Measurements from ENCODE around the gene GPC5.

The GPC5 gene

GRCh38 chr13:91946498-91947070, 548.2 kb downstream of the GPC5 start:
- no peak for DNase-seq (ENCODE audit: extremely low read depth in 1 of 2, low read depth in 1 of 2)

DNA sequence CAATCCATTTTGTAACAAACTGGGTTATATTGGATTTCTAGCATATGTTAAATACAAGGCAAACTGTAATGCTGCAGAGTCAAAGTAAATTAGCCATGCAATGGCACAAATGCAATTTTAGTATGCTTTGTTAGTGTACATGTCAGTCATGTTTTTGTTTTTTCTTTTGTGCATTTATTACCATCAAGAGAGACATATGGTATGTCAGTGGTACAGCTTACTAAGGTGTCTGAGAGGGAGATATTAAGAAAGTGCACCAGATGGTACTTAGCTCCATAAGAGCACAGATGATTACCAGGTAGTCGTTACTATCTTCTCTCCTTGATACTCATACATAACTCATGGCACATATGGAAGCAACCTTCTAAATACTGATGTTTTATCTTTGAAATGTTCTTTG, 550.3 kb downstream of the GPC5 start:
- DNase-seq (ENCODE audit: extremely low read depth in 1 of 2, low read depth in 1 of 2), result no peak

GRCh38 chr13:91950803-91951202, 552.4 kb downstream of the GPC5 start:
- no peak for DNase-seq (ENCODE audit: extremely low read depth in 1 of 2, low read depth in 1 of 2)

- no peak for DNase-seq (ENCODE audit: extremely low read depth in 1 of 2, low read depth in 1 of 2)
Observed at GRCh38 chr13:91955546-91956355, 557.3 kb downstream of the GPC5 start.

GRCh38 chr13:91960947-91961346, 562.5 kb downstream of the GPC5 start:
- DNase-seq (ENCODE audit: extremely low read depth in 1 of 2, low read depth in 1 of 2), result no peak

DNA sequence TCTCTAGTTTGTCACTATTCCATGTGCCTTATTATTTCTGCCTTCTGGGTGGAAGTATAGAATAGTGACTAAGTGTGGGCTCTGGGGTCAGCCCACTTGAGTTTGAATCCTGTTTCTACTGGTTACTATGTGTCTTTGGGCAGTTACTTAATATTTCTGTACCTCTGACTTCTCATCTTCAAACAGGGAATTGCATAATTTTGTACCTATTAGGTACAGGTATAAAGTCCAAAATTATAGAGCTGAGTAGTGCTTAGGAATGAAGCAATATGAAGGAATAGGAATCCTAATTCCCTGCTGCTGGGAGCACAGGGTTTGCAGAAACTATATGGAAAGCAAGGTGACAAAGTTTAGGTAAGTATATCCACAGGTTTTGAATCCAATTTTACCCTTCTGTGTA, 564.5 kb downstream of the GPC5 start:
- DNase-seq (ENCODE audit: extremely low read depth in 1 of 2, low read depth in 1 of 2), result no peak

- DNase-seq (ENCODE audit: extremely low read depth in 1 of 2, low read depth in 1 of 2), result no peak
Observed at GRCh38 chr13:91965511-91965910, 567.1 kb downstream of the GPC5 start.

GRCh38 chr13:91978571-91978970, 580.1 kb downstream of the GPC5 start:
- DNase-seq (ENCODE audit: extremely low read depth in 1 of 2, low read depth in 1 of 2), result no peak

GRCh38 chr13:91986761-91987483, 588.5 kb downstream of the GPC5 start:
- DNase-seq (ENCODE audit: extremely low read depth in 1 of 2, low read depth in 1 of 2), result no peak

DNA sequence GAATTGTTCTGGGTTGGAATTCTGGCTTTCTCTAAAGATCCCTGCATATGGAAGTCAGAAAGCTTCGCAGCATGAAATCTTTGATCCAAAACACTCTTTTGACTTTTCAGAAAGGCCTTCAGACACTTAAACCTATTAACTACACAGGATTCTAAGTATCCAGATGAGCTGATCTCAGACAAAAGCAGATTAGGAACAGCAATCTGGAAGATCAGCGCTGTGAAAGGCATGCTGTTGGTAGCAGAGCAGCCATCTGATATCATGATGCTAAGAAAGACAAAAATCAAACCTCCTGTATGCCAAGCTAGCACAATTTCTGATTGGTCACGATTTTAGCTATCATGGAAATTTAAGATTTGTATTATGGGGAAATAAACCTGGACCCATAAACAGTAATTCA, 589.9 kb downstream of the GPC5 start:
- no peak for DNase-seq (ENCODE audit: extremely low read depth in 1 of 2, low read depth in 1 of 2)

GRCh38 chr13:92012787-92013186, 614.4 kb downstream of the GPC5 start:
- no peak for DNase-seq (ENCODE audit: extremely low read depth in 1 of 2, low read depth in 1 of 2)

DNA sequence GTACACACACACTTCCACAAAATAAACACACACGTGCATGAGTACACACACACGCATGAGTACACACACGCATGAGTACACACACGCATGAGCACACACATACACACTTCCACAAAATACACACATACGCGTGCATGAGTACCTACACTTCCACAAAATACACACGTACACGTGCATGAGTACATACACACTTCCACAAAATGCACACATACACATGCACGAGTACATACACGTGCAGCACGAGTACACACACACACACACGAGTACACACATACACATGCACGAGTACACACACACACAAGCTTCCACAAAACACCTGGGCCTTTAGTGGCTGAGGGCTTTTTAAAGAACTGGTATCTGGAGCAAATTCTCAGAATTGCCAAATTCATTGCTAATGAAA, 619.3 kb downstream of the GPC5 start:
- DNase-seq (ENCODE audit: extremely low read depth in 1 of 2, low read depth in 1 of 2), result no peak

GRCh38 chr13:92028695-92029094, 630.3 kb downstream of the GPC5 start:
- DNase-seq (ENCODE audit: extremely low read depth in 1 of 2, low read depth in 1 of 2), result no peak

DNA sequence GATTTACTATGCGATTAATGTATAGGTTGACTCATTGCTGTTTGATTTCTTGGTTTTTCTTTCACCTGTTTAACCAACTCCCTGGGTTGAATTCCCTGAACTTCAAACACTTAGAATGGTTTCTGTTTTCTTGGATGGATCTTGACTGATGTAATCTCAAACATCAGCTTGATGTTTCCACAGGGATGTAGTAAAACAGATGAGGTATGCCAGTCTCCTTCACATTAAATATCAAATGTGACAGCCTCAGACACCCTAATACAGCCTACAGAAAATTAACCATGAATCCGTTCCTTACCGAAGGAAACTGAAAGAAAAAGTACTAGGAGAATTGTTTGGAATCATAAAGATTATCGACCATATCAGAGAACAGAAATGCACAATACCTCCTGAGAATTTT, 631.2 kb downstream of the GPC5 start:
- no peak for DNase-seq (ENCODE audit: extremely low read depth in 1 of 2, low read depth in 1 of 2)

DNA sequence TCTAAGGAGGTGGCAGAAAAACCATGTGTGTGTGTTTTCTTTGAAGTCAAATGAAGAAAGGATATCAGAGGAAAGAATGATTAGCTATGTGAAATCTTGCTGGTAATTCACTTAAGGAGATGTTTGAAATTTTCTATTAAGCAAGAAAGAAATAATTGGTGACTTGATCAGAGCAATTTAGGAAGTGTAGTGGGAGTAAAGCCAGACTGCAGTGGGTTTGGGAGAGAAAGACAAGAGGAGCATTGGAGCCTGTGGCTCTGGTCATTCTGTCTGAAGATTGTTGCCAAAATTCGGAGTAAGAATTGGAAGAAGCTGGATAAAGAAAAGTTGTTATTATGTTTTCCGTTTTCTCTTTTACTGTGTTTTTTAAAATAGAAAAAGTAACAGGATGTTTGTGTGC, 640.5 kb downstream of the GPC5 start:
- no peak for DNase-seq (ENCODE audit: extremely low read depth in 1 of 2, low read depth in 1 of 2)

DNA sequence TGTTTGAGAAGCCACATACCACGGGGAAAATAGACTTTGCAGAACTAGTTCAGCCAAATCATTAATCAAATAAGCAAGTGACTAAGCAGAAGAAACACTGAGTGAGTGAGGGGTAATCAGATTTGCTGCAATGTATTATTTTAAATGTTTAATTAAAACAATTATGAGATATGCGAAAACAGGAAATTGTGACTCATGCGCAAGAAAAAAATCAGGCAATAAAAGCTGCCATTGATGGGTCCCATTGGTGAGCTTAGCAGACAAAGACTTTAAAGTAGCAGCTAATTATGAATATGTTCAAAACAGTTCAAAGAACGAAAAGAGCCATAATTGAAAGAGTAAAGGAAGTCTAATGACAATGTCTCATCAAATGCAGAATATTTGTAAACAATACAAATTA, 644.1 kb downstream of the GPC5 start:
- DNase-seq (ENCODE audit: extremely low read depth in 1 of 2, low read depth in 1 of 2), result no peak

- no peak for DNase-seq (ENCODE audit: extremely low read depth in 1 of 2, low read depth in 1 of 2)
Observed at GRCh38 chr13:92044351-92044750, 645.9 kb downstream of the GPC5 start.

DNA sequence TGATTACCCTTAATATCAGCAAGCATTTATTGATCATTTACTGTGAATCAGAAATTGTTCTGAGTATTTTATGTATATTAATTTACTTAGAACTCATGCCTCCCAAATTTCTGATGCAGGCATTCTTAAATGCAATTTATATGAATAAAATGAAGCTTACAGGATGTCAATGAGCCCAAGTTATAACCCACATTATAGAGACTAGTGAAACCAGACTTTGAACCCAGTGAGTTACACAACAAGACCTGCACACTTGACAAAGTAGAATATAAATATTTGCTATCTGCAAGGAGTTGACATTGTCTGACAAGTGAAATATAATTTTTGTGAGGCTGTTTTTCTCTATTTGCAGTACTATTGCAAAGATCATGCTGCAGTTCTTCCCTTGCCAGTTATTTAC, 656.0 kb downstream of the GPC5 start:
- DNase-seq (ENCODE audit: extremely low read depth in 1 of 2, low read depth in 1 of 2), result no peak

GRCh38 chr13:92074658-92075057, 676.2 kb downstream of the GPC5 start:
- DNase-seq (ENCODE audit: extremely low read depth in 1 of 2, low read depth in 1 of 2), result no peak

GRCh38 chr13:92097337-92097903, 699.0 kb downstream of the GPC5 start:
- DNase-seq (ENCODE audit: extremely low read depth in 1 of 2, low read depth in 1 of 2), result no peak

DNA sequence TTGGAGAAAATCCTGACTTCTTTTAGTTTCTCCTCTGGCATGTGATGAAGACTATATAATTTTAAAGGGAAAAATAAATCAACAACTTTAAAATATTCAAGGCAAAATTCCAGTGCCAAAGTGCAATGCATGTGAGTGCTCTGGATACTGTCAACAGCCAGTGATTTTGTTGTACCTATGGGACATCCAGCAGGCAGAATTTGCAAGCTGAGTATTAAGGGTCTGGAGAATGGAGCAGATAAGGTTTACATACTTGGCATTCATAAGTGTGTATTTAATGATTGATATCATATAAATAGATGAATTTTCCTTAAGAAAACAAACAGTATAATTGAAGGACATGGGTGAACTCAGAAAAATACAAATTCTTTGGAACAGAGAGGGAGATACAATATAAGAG, 703.4 kb downstream of the GPC5 start:
- DNase-seq (ENCODE audit: extremely low read depth in 1 of 2, low read depth in 1 of 2), result no peak

DNA sequence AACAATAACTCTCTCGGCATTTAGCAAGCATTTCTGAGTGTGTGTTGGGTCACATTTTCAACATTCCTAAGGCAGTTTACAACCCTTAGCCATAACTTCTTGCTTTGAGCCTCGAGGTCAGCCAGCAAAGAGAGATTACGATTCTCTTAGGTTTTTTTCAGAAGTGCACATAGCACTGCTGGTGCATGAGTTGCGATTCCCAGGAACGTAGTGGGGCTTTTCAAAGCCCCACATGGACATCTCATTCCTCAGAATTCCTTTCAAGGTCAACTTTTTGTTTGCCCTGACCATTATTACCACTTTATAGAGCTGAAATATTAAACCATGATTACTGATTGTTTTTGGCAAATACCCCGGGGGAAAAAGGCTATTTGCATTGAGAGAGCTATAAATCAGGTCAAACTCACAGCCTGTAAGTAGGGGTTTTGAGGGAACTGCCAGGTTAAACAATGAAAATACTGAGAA, 705.3 kb downstream of the GPC5 start:
- DNase-seq (ENCODE audit: extremely low read depth in 1 of 2, low read depth in 1 of 2), result no peak

Data from activated CD8-positive, alpha-beta memory T cell treated with anti-CD3 and anti-CD28 coated beads for 1 hour (primary cell).